NCI-H1092 (cell line): ENCODE results near the gene TEX44.

Experiments used
- DNase-seq: peaks from one replicate; lab custom pipeline; 2025; lab: John Stamatoyannopoulos, UW

The TEX44 gene

DNA sequence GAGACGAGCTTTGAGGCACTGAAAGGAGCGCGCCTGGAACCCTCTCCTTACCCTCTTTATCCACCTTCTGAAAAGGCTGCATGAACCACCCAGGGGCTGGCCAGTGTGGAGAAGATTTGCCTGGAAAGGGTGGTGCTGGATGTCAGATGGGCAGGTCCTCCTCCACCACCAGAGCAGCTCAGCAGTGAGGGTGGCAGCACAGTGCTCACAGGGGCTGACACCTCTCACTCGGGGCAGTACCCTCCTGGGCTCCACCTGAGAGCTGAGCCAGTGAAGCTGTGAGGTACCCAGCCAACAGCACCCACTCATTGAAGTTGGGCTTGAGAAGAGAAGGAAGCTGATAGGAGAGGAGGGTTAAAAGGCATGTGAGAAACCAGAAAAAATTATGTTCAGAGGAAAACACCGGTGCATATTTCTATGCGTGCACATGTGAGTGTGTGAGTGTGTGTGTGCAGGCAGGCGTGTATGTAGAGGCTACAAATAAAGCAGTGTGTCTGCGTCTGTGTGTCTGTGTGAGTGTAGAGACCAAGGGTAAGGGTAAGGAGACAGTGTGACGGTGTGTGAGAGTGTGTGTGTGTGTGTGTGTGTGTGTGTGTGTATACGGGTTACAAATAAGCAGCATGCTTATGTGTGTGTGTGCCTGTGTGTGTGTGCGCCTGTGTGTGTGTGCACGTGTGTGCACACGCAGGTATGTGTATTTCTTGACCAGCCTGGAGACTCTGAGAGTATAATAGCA, 40.7 kb downstream of the TEX44 start:
- DNase-seq: no peak

DNA sequence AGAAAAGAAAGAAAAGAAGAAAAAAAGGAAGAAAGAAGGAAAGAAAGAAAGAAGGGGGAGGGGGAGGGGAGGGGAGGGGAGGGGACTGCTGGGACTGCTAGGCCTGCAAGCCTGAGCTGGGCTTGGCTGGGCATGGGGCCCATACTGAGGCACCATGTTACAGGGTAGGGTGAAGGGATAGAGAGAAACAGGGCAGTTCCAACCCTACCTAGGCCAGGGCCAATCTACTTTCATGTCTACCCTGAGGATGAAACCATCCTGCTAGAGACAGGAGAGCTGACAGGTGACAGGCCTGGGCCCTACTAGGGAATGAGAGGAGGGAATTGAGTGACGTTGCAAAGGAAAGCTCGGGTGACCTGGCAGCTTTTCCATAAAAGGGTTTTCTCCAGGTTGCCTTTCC, 41.7 kb downstream of the TEX44 start:
- no peak for DNase-seq

DNA sequence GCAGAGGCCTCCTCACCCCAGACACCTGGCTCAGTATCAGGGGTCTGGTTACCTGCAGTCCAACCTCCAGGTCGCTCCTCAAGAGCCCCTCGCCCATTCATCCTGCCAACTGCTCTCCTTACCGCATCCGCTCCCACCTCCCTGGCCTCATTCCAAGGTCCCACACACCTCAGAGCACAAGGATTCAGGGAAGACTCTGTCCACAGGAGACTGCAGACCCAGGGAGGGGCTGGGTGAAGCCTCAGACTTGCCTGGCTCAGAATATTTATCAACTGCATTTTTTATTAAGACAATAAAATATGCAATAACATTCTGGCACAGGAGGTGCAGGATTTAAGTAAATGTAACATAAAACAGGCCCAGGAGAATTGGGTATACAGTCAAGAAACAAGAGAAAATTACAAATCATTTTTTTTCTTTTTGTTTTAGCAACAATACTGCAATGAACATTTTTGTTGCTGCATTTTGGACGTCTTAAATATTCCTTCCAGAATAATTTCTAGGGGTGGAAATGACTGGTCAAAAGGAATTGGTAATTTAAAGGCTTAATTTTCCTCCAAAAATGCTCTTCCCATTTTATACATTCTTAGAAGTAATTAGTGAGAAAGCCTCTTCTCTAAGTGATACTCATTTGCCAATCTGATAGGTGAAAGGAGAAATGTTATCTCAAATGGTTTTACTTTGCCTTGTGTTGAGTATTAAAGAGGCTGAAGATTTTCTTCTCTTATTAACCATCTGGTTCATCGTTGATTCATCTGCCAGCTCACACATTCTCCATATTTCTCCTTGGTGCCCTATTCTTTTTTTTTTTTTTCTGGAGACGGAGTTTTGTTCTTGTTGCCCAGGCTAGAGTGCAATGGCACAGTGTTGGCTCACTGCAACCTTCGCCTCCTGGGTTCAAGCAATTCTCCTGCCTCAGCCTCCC, 42.5 kb downstream of the TEX44 start:
- no peak for DNase-seq

DNA sequence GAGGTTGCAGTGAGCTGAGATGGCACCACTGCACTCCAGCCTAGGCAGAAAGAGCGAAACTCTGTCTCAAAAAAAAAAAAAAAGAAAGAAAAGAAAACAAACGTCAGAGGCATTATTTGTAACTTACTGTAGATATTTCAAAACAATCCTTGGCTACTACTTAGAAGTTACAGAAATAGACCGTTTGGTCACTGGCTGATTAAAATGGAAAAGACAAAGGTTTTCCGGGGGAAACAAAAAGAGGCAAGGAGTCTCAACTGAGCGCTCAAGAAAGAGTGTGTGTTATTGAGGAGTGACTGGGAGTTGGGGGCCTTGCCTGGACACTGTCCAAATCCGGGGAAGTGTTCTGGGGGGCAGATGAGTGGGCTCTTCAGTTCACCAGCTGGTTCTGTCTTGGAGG, 47.6 kb downstream of the TEX44 start:
- no peak for DNase-seq

DNA sequence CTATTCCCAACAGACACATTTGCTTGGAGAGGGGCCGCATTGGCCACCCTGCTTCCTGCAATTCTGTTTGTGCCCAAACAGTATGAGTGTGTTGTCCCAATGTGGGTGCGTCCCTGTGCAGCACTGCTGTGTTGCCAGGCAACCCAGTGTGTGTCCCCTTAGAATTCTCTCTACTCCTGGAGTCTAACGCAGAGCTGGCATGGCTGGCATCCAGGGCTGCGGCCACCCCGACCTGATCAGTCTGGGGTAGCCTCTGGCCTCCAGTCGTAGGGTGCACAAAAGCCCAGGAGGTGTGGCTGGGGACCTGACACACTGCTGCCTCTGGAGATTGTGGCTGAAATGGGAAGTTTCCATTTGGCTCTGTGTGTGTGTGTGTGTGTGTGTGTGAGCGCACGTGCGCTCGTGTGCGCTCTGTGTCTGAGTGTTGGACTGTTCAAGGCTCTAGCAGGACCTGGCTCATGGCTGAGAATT, 48.0 kb downstream of the TEX44 start:
- DNase-seq: no peak

DNA sequence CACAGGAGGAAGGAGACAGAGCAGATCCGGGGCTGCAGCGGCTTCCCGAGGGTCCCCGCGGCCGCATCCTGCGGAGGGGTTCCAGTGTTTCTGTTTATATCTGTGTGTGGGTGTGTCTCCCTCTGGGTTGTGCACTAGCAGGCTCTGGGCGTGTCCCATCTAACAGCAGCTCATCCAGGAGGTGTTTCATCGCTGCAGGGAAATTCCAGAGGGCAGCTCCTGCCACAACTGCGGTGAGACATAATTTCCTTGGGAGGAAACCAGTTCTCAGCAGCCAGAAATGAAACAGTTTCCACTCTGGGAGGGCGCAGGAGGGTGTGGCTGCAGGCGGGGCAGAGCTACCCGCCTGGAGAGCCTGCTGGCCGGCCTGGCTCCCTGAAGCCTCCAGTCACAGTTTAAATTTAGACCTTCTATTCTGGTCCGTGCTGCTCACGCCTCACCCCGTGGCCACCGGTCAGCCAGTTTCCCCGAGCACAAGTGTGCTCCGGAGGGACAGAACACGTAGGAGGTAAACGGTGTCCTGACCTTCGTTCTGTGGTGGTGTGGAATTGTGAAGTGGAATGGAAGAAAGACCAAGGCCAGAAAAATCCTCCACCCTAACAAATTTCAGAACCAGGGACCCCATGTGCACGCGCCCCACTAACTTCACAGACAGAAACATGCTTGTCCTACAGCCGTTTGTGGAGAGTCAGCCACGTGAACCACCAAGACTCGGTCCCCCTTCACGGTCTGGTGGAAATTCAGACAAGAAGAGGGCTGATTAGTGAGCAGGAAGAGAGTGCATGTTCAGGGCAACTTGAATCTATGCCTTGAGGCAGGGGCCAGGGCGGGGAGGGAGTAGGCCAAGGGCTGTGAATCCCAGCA, 50.2 kb downstream of the TEX44 start:
- no peak for DNase-seq

DNA sequence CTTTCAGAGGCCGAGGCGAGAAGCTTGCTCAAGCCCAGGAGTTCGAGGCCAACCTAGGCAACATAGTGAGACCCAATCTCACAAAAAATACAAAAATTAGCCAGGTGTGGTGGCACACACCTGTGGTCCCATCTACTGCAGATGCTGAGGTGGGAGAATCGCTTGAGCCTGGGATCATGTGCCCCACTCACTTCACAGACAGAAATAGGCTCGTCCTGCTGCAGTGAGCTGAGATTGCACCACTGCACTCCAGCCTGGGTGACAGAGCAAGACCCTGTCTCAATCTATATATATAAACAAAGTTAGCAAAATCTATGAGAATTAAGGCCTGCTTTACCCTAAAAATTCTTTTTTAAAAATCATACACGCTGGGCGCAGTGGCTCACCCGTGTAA, 50.8 kb downstream of the TEX44 start:
- DNase-seq: no peak
